Measurements from ENCODE around the gene ARSH. TPM values are rescaled to one million over a fixed set of nuclear protein-coding genes. Genes with fewer than 3 reads are reported as not detected.
"Not testable (repeated sequence)": the region's sequence is repeated elsewhere in the genome, so short reads cannot be mapped to it uniquely, and the experiment has no call there.

The ARSH gene
- total RNA-seq, 1 donor from 2014 or later = not detected

DNA sequence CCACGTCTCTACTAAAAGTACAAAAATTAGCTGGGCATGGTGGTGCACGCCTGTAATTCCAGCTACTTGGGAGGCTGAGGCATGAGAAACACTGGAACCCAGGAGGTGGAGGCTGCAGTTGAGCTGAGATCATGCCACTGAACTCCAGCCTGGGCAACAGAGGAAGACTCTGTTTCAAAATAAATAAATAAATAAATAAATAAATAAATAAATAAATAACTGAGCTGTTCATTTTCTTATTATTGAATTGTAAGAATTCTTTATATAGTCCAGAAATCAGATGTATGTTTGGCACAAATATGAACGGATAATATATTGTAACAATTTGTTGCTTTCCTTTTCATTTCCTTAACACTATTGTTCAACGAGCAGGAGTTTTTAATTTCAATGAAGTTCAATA, 27.7 kb upstream of the ARSH start:
- H3K27me3 Mint-ChIP-seq (ENCODE audit: low read depth); H3K27ac Mint-ChIP-seq; DNase-seq (ENCODE audit: low spot score); intact Hi-C loops (cut with micrococcal nuclease); H3K9me3 Mint-ChIP-seq; H3K4me3 Mint-ChIP-seq (ENCODE audit: low read depth); H3K36me3 Mint-ChIP-seq (ENCODE audit: low read depth); H3K4me1 Mint-ChIP-seq (ENCODE audit: low read depth): not testable (repeated sequence)

DNA sequence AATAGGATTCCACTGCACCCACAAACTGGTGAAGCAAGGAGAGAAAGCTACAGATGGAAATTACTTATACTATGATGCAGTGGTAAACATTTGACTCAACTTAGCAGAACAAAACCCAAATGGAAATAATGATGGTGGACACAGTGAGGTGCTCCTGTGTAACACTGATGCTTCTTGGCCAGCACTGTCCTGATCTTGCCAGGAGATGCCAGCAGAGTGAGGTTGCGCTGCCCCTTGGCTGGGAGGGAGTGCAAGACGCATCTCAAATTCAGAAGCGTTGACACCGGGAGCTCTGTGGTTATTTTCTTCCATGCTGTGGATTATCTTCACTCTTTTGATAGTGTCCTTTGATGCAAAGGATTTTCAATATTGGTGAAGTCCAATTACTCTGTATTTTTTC, 22.0 kb upstream of the ARSH start:
- H3K4me1 Mint-ChIP-seq (ENCODE audit: low read depth) = no peaks in the 10 kb centered on the region
- no peak overlapping the region for H3K4me3 Mint-ChIP-seq (ENCODE audit: low read depth)
- no peak overlapping the region for H3K27ac Mint-ChIP-seq
- H3K36me3 Mint-ChIP-seq (ENCODE audit: low read depth) = no peaks in the 10 kb centered on the region
- intact Hi-C loops (cut with micrococcal nuclease) = no loop called here
- no peaks in the 10 kb centered on the region for H3K27me3 Mint-ChIP-seq (ENCODE audit: low read depth)
- H3K9me3 Mint-ChIP-seq = no peaks in the 10 kb centered on the region
- DNase-seq (ENCODE audit: low spot score) = no peak

DNA sequence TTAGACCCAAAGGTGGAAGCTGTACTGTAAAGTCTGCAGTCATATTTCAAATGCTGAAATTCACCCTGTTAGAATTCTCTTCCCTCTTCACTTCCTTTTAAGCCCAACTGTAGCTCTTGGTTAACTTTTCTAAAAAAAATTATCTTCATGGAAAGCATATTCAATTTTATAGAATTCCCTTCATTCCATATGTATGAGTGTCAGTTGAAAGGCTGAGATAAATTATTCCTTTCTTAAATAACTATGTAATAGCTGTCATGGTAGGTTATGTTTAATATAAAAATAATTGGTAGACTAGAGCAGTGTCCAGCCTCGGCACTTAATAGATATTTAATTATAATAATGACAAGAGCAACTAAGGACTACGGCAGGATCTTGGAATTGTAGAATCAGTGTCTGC, 16.8 kb upstream of the ARSH start:
- no peaks in the 10 kb centered on the region for H3K27me3 Mint-ChIP-seq (ENCODE audit: low read depth)
- H3K36me3 Mint-ChIP-seq (ENCODE audit: low read depth) = no peaks in the 10 kb centered on the region
- H3K27ac Mint-ChIP-seq = no peak overlapping the region
- peaks cover 2% of the 10 kb centered on the region for H3K4me1 Mint-ChIP-seq (ENCODE audit: low read depth)
- intact Hi-C loops (cut with micrococcal nuclease) = no loop called here
- no peak for DNase-seq (ENCODE audit: low spot score)
- H3K9me3 Mint-ChIP-seq = no peaks in the 10 kb centered on the region
- no peak overlapping the region for H3K4me3 Mint-ChIP-seq (ENCODE audit: low read depth)

DNA sequence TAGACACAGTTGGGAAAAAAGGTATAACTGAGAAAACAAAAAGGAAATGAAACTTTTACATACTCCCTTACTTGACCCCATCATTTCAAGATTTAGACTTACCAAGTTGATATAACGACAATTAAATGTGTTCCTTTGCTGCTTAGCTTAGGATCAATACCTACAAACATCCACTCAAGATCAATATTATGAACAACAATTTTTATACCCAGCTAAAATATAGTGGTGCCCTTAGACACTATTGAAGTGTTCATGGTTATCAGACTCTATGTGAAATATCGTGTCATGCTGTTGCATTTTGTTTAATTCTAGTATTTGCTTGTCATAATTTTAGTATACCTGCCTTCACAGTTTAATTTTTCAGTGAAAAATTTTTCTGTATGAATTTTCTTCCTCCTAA, 4.2 kb downstream of the ARSH start:
- Mint-ChIP-seq H3K27ac (no peak overlapping the region), H3K4me3 (ENCODE audit: low read depth) (no peak overlapping the region), H3K4me1 (ENCODE audit: low read depth) (no peaks in the 10 kb centered on the region), H3K27me3 (ENCODE audit: low read depth) (no peaks in the 10 kb centered on the region), H3K36me3 (ENCODE audit: low read depth) (no peaks in the 10 kb centered on the region), H3K9me3 (peaks cover 9% of the 10 kb centered on the region)
- intact Hi-C loops (cut with micrococcal nuclease) = no loop called here
- DNase-seq (ENCODE audit: low spot score) = no peak

DNA sequence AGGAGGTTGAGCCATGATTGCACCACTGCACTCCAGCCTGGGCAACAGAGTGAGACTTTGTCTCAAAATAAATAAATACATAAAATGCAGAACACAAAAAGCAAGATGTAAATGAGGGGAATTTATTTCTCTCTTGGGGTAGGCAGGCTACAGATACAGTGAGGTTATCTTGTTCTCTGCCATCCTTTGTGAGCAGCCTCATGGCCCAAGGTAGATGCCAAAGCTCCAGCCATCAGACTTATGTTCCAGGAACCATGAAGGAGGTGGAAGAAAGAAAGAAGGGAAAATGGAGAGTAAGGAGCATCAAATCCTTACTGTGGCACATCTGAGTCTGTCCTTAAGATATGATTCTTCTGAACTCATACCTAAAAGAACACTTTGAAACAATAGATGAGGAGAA, 11.1 kb downstream of the ARSH start:
- no peaks in the 10 kb centered on the region for H3K36me3 Mint-ChIP-seq (ENCODE audit: low read depth)
- intact Hi-C loops (cut with micrococcal nuclease) = no loop called here
- no peak overlapping the region for H3K27ac Mint-ChIP-seq
- no peaks in the 10 kb centered on the region for H3K9me3 Mint-ChIP-seq
- no peaks in the 10 kb centered on the region for H3K27me3 Mint-ChIP-seq (ENCODE audit: low read depth)
- H3K4me1 Mint-ChIP-seq (ENCODE audit: low read depth) = no peaks in the 10 kb centered on the region
- no peak for DNase-seq (ENCODE audit: low spot score)
- H3K4me3 Mint-ChIP-seq (ENCODE audit: low read depth) = no peak overlapping the region

DNA sequence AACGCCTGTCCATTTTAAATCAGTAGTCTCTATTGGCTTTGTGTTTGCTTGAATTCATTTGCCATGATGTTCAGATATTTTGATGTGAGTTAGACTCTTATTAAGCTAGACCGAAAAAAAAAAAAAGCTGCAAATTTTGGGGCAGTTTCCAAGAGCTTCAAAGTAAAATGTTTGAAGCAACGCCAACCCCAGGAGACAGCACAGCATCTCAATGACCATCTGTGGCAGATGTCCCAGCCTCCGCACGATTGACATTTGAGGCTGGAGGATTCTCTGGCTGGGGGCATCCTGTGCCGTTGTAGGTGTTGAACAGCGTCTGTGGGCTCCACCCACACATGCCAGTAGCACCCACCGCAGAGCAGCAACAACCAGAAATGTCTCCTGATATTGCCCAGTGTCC, 17.8 kb downstream of the ARSH start:
- Mint-ChIP-seq H3K36me3 (ENCODE audit: low read depth) (no peaks in the 10 kb centered on the region), H3K27me3 (ENCODE audit: low read depth) (no peaks in the 10 kb centered on the region), H3K4me1 (ENCODE audit: low read depth) (no peaks in the 10 kb centered on the region), H3K9me3 (no peaks in the 10 kb centered on the region), H3K27ac (no peak overlapping the region), H3K4me3 (ENCODE audit: low read depth) (no peak overlapping the region)
- intact Hi-C loops (cut with micrococcal nuclease) = no loop called here
- DNase-seq (ENCODE audit: low spot score) = no peak

DNA sequence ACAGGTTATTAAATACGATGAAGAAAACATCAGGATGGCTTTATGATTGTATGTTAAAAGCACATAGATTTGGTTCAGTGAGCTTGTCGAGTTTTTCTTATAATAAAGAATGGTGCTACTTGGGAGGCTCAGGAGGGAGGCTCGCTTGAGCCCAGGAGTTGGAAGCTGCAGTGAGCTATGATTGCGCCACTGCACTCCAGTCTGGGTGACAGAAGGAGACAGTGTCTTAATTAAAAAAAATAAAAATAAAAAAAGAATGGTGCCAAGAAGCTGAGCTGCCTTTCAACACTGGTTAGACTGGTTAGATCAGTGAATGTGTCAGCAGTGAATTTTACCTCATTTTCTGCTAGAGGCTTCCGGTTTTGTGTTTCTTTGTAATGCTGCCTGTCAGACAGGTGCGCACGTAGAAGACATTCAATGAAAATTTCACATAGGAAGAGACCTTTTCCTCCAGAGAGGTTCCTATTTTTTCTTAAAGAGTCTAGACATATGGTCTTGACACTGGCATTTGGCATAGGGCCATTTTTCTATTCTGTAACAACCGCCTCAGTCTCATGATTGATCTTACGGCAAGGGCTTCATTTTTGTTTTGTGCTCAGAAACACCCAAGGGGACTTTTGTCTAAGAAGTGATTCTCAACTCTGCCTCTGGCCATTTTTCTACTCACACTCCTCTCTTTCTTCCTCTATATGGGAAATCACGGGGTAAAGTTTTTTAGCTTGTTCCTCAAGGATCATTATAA, 19.9 kb downstream of the ARSH start:
- intact Hi-C loops (cut with micrococcal nuclease) = no loop called here
- Mint-ChIP-seq H3K27ac (no peak overlapping the region), H3K9me3 (no peaks in the 10 kb centered on the region), H3K27me3 (ENCODE audit: low read depth) (no peaks in the 10 kb centered on the region), H3K4me1 (ENCODE audit: low read depth) (no peaks in the 10 kb centered on the region), H3K36me3 (ENCODE audit: low read depth) (no peaks in the 10 kb centered on the region), H3K4me3 (ENCODE audit: low read depth) (no peak overlapping the region)
- no peak for DNase-seq (ENCODE audit: low spot score)

DNA sequence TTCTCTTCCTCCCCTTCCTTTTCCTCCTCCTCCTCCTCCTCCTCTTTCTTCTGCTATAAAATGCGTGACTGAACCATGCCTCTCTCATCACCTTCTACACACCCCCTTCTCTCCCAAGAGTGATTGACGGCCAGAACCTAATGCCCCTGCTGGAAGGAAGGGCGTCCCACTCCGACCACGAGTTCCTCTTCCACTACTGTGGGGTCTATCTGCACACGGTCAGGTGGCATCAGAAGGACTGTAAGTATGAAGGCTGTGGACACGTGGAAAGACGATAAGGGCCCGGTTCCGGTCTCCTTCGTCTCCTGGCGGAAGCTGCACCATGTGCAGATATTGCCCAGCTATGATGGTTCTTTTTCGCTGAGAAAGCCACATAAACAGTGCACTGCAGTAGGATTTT, 22.8 kb downstream of the ARSH start:
- no peaks in the 10 kb centered on the region for H3K9me3 Mint-ChIP-seq
- intact Hi-C loops (cut with micrococcal nuclease) = no loop called here
- H3K27me3 Mint-ChIP-seq (ENCODE audit: low read depth) = no peaks in the 10 kb centered on the region
- H3K4me1 Mint-ChIP-seq (ENCODE audit: low read depth) = no peaks in the 10 kb centered on the region
- no peak for DNase-seq (ENCODE audit: low spot score)
- no peak overlapping the region for H3K27ac Mint-ChIP-seq
- no peak overlapping the region for H3K4me3 Mint-ChIP-seq (ENCODE audit: low read depth)
- no peaks in the 10 kb centered on the region for H3K36me3 Mint-ChIP-seq (ENCODE audit: low read depth)

DNA sequence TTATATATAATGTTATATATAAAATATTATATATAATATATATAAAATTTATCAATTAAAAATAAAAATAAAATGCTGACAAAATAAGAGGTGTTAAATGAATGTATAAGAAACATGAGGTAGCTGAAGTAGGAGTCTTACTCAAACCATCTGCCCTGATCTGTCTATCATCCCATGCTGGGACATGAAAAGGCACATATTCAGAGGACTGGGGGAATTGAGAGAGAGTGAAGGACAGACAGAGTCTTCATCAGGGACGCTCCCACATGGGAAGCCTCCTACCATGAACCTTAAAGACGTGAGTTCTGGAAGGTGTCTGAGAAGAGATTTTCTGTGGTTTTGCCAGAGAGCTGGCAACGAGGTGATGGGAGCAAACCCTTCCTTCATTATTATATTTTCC, 30.9 kb downstream of the ARSH start:
- no peaks in the 10 kb centered on the region for H3K36me3 Mint-ChIP-seq (ENCODE audit: low read depth)

DNA sequence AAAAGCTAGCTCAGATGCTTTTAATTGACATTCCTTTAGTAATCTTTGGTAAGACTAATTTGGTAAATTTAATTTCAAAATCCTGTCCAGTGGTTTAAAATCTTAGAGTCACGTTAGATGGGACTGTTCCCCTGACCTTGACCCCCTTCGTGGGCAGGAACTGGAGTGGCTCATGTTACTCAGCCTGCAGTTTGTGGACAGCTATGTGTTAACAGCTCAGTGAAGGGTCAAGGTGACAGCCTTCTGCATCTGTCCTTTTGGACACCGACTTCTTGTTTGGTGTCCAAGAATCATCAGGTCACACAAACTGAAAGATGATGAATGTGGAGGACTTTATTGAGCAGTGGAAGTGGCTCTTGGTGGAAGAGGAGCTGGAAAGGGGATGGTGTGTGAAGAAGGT, 37.9 kb downstream of the ARSH start:
- H3K4me3 Mint-ChIP-seq (ENCODE audit: low read depth) = no peak overlapping the region
- H3K36me3 Mint-ChIP-seq (ENCODE audit: low read depth) = no peaks in the 10 kb centered on the region
- intact Hi-C loops (cut with micrococcal nuclease) = no loop called here
- no peaks in the 10 kb centered on the region for H3K27me3 Mint-ChIP-seq (ENCODE audit: low read depth)
- no peak overlapping the region for H3K27ac Mint-ChIP-seq
- H3K4me1 Mint-ChIP-seq (ENCODE audit: low read depth) = peaks cover 10% of the 10 kb centered on the region
- H3K9me3 Mint-ChIP-seq = no peaks in the 10 kb centered on the region
- no peak for DNase-seq (ENCODE audit: low spot score)

More for the DNA sequence above, 30.9 kb downstream of the ARSH start:
- no peak overlapping the region for H3K4me3 Mint-ChIP-seq (ENCODE audit: low read depth)
- no peaks in the 10 kb centered on the region for H3K4me1 Mint-ChIP-seq (ENCODE audit: low read depth)
- H3K27ac Mint-ChIP-seq = no peak overlapping the region
- H3K9me3 Mint-ChIP-seq = peaks cover 6% of the 10 kb centered on the region
- no peaks in the 10 kb centered on the region for H3K27me3 Mint-ChIP-seq (ENCODE audit: low read depth)
- no peak for DNase-seq (ENCODE audit: low spot score)
- intact Hi-C loops (cut with micrococcal nuclease) = no loop called here

DNA sequence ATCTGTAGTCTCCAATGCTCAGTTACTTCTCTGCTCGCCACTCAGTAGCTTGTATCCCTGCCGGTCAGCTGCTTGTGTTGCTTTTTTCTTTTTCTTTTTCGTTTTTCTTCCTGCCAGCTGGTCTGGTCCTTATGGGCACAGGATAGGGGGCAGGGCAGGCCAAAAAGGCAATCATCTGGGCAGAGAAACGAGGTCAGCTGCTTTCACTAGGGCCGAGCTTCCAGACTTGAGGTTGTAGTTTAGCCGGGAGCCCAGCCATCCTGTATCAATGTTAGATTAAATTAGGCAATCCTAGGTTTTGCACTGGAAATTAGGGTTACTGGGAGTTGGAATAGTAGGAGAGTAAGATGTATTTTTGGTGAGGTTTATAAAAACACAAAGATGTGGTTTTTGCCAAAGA, 38.3 kb downstream of the ARSH start:
- H3K4me1 Mint-ChIP-seq (ENCODE audit: low read depth) = peaks cover 10% of the 10 kb centered on the region
- H3K27me3 Mint-ChIP-seq (ENCODE audit: low read depth) = no peaks in the 10 kb centered on the region
- H3K36me3 Mint-ChIP-seq (ENCODE audit: low read depth) = no peaks in the 10 kb centered on the region
- no peak overlapping the region for H3K4me3 Mint-ChIP-seq (ENCODE audit: low read depth)
- DNase-seq (ENCODE audit: low spot score) = no peak
- H3K9me3 Mint-ChIP-seq = no peaks in the 10 kb centered on the region
- intact Hi-C loops (cut with micrococcal nuclease) = no loop called here
- no peak overlapping the region for H3K27ac Mint-ChIP-seq

DNA sequence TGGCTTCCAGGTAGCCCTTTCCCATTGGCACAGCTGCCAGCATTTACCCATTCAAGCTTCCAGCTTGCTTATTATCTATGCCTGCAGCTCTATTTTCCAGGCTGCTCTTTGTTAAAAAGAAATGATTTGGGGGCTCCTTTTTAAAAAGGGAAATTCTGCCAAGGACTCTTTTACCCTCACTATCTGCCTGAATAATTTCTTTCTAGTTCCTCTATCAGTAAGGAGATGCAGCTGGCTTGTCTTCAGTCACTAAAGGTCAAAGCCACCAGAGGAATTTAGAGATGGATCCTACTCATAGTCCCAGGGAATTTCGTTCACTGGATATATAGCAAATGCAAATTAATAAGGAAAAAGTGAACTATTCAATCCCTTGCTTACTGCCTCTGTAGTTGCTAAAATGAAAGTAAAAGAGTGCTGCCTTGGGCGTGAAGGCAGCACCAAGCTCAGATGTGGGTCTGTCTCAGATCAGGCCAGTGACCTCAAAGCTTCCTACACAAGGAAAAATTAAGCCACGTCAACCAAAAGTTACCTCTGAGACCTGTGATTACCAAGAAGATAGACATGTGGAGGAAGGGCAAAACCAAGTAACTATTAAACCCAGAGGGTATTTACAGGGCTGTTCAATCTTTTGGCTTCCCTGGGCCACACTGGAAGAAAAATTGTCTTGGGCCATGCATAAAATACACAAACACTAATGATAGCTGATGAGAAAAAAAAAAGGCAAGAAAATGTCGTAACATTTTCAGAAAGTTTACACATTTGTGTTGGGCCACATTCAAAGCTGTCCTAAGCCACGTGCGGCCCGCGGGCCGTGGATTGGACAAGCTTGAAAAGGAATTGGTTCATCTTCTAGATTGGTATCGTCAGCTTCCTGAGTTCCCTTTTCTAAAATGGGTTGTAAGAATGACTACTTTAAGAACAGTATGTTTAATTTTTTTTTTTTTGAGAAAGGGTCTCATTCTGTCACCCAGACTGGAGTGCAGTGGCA, 40.2 kb downstream of the ARSH start:
- no peak for DNase-seq (ENCODE audit: low spot score)
- no peaks in the 10 kb centered on the region for H3K27me3 Mint-ChIP-seq (ENCODE audit: low read depth)
- H3K36me3 Mint-ChIP-seq (ENCODE audit: low read depth) = no peaks in the 10 kb centered on the region
- peaks cover 10% of the 10 kb centered on the region for H3K4me1 Mint-ChIP-seq (ENCODE audit: low read depth)
- H3K4me3 Mint-ChIP-seq (ENCODE audit: low read depth) = peak overlapping the region; percentile 60
- H3K27ac Mint-ChIP-seq = peak overlapping the region; percentile 73
- intact Hi-C loops (cut with micrococcal nuclease) = loop anchor here (1.0 kb wide), 1 partner anchor 11 kb away; no protein-coding TSS in a partner anchor
- no peaks in the 10 kb centered on the region for H3K9me3 Mint-ChIP-seq

DNA sequence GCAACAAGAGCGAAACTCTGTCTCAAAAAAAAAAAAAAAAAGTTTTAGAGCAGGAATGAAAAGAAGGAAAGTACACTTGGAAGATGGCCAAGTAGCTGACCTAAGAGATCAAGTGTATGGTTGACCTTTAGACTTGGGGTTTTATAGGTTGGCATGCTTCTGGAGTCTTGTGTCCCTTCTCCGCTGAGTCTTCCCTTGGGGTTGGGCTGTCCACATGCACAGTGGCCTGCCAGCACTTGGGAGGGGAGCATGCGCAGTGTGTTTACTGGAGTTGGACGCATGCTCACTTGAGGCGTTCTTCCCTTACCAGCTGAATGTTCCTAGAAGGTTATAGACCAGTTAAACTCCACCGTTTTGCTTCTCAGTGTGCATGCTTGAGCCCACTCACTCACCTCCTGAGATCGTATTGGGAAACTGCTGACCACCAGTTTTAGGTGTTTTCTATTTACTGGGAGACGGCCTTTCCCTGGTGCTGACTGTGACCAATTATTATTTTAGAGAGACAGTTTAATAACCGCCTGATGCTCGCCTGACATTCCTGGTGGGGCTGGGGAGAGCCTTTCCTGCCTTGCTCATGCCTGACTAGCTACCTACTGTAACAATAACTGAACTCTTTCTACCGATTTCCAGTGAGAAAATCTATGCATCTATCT, 44.3 kb downstream of the ARSH start:
- H3K4me3 Mint-ChIP-seq (ENCODE audit: low read depth); H3K27me3 Mint-ChIP-seq (ENCODE audit: low read depth); H3K36me3 Mint-ChIP-seq (ENCODE audit: low read depth); H3K27ac Mint-ChIP-seq; intact Hi-C loops (cut with micrococcal nuclease); H3K4me1 Mint-ChIP-seq (ENCODE audit: low read depth); DNase-seq (ENCODE audit: low spot score); H3K9me3 Mint-ChIP-seq: not testable (repeated sequence)

Measured in activated T-helper 2 cell treated with anti-CD3 and anti-CD28 coated beads, Interferon-gamma antibody, Interleukin-2, Interleukin-4, amounts not matched to agents 10 μg/mL and 5 μg/mL and 100 μg/mL, durations not matched to agents 14 hours and 24 hours and 36 hours (primary cell).